ENCODE data around the gene VCL. TPM values are rescaled to one million over a fixed set of nuclear protein-coding genes. Genes with fewer than 3 reads are reported as not detected.

VCL gene
- total RNA-seq, result 100 to 1,000 TPM in 1 of 4 donors, 10 to 100 TPM in 3; 69.1 to 109 (median 90.1) TPM

GRCh38 chr10:73997787-73998622 lies at the start of gene VCL:
TSS of gene VCL (plus strand) at chr10:73998116. CDS start at chr10:73998208, 92 bp downstream.
- TF ChIP-seq, protein P1, sequence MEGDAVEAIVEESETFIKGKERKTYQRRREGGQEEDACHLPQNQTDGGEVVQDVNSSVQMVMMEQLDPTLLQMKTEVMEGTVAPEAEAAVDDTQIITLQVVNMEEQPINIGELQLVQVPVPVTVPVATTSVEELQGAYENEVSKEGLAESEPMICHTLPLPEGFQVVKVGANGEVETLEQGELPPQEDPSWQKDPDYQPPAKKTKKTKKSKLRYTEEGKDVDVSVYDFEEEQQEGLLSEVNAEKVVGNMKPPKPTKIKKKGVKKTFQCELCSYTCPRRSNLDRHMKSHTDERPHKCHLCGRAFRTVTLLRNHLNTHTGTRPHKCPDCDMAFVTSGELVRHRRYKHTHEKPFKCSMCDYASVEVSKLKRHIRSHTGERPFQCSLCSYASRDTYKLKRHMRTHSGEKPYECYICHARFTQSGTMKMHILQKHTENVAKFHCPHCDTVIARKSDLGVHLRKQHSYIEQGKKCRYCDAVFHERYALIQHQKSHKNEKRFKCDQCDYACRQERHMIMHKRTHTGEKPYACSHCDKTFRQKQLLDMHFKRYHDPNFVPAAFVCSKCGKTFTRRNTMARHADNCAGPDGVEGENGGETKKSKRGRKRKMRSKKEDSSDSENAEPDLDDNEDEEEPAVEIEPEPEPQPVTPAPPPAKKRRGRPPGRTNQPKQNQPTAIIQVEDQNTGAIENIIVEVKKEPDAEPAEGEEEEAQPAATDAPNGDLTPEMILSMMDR (IDR thresholded peaks at IDR 0.05), result no peak
- peak; percentile 97 for ATAC-seq (ENCODE audit: low FRiP score)
- peak; percentile 93 for DNase-seq (ENCODE audit: low spot score)

DNA sequence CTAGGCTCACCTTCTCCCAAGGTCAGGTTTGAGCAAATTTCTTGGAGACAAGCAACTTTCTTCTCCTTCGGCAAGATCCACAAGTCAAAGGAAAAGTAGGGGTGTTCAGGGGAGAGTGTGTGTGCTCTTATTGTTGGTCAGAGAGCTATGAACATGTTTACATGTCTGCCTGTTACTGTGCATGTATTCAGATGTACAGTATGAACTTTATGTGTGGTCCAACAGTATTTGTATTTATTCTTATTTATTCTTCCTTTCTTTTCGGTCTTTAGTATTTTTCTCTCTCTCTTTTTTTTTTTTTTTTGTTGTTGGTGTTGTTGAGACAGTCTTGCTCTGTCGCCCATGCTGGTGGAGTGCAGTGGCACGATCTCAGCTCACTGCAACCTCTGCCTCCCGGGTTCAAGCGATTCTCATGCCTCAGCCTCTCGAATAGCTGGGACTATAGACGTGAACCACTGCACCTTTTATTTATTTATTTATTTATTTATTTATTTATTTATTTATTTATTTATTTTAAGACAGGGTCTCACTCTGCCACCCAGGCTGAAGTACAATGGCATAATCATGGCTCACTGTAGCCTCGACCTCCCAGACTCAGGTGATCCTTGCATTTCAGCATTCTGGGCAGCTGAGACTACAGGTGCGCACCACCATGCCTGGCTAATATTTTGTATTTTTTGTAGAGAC lies 48.8 kb upstream of the VCL start:
- DNase-seq (ENCODE audit: low spot score) (no peak), ATAC-seq (ENCODE audit: low FRiP score) (no peak)
- TF ChIP-seq, protein P1 (IDR thresholded peaks at IDR 0.05), result no peak

DNA sequence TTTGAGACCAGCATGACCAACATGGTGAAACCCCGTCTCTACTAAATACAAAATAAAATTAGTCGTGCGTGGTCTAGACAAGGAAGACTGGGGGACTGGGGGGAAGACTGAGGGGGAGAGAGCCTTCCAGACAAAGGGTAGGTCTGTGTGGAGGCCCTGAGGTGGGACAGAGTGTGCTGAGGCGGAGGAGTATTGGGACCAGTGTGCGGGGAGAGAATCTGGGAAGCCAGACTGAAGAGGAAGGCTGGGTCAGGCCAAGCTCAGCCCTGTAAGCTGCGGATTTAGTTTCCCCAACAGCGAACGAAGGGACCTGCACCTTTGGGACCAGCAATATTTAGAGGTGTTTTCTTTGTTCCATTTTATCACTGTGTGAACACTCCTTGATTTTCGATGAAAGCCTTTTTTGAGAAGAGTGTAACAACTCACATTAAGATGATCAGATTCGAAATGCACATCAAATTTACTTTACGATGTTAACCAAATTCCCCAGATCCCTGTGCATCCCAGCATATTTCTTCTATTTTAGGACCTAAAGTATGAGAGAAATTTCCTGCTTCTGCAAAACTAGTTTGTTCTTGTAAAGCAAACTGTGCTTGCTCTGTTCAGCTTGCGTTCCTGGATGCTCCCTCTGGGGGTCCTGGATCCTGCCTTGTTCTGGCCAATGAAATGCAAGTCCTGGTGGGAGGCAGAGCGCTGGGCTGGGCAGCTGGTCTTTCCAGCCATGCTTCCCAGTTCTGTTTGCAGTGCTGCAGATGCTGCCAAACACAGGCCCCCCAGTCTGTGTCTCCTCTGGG lies 47.6 kb upstream of the VCL start:
- DNase-seq (ENCODE audit: low spot score), result no peak
- ATAC-seq (ENCODE audit: low FRiP score), result no peak
- TF ChIP-seq, protein P1 (IDR thresholded peaks at IDR 0.05), result no peak

DNA sequence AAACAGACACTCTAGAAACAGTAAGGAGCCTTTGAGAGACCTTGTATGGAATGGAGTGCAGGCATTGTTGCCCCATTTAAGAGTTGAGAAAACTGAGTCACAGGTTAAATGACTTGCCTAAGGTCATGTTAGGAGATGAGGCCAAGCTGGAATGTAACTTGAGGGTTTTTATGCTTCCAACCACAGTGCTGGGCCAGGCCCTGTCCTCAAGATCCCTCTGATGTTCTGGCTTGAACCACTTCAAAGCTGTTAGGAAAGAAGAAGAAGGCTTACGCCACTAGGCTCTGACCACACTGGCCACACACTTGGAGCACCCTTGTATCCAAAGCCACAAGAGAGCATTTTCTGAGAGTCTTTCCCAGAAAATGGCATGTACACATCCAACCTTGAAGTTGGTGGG lies 44.3 kb upstream of the VCL start:
- no peak for DNase-seq (ENCODE audit: low spot score)
- TF ChIP-seq, protein P1 (IDR thresholded peaks at IDR 0.05), result no peak
- no peak for ATAC-seq (ENCODE audit: low FRiP score)

DNA sequence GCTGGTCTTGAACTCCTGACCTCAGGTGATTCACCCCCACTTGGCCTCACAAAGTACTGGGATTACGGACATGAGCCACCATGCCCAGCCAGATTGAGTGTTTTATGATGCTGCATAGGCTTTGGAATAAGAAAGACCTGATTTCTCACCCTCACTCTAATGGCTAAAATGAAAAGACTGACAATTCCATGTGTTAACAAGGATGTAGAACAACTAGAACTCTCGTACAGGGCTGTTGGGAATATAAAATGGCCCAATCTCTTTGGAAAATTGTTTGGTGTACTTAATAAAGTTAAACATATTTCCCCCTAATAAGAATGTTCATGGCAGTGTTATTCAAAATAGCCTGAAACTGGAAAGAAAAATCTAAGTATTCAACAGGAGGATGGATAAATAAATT lies 43.2 kb upstream of the VCL start:
- ATAC-seq (ENCODE audit: low FRiP score) (no peak), DNase-seq (ENCODE audit: low spot score) (no peak)
- TF ChIP-seq, protein P1 (IDR thresholded peaks at IDR 0.05), result no peak

DNA sequence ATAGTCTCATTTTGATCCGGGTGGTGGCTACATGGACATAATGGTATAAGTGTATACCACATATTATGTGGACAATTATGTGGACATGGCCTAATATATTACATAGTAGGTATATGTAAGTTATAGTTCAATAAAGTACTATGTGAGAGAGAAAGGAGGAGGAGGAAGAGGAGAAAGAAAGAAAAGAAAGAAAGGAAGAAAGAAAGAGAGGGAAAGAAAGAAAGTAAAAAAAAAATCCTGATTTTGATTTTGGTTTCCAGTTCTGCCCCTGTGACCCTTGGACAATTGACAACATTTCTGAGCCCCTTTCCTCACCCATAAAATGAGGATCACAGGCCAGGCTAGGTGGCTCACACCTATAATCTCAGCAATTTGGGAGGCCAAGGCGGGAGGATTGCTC lies 42.2 kb upstream of the VCL start:
- TF ChIP-seq, protein P1 (IDR thresholded peaks at IDR 0.05), result no peak
- ATAC-seq (ENCODE audit: low FRiP score) (no peak), DNase-seq (ENCODE audit: low spot score) (no peak)

Data from omental fat pad (tissue), 4 donors.